VCaP (cell line): ENCODE measurements around the gene CLEC2D.
A peak's percentile ranks its signal among the peaks of the same experiment; 100 is the strongest.

Experiments
- H3K27ac ChIP-seq: fragments of 450-650 bp; 2 replicates; pipeline ENCODE4 v1.5.1; 2017
- CTCF ChIP-seq: fragments of 450-650 bp; conservative IDR thresholded peaks from 2 replicates; pipeline ENCODE4 v1.5.1; 2017; ENCODE audit warnings: mild to moderate bottlenecking, moderate library complexity

CLEC2D gene

DNA sequence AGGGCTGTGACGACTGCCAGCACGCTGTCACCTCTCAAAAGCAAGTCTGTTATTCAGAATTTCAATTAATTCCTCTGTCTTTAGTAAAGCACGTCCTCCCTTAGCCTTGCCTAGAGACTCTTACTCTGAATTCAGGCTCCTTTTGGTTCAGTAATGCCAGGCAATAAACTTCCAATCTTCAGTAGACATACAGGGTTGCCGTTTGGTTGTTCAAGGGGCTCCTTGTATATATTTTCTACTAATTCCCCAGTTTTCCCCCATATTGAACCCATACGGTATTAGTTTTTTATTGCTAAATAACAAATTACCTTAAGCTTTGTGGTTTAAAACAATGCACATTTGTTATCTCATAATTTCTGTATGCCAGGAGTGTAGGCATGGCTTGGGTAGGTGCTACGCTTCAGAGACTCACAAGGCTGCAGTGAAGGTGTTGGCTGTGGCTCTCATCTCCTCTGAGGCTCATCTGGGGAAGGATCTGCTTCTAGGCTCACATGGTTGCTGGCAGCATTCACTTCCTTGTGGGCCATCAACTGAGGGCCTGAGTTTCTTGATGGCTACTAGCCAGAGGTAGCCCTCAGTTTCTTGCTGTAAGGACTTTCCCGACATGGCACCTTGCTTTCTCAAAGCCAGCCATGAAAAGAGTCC, 70.7 kb downstream of the CLEC2D start:
- TF ChIP-seq CTCF = no peak
- peak overlapping the region; percentile 44; the same call in 1 of the 2 replicates for H3K27ac ChIP-seq

DNA sequence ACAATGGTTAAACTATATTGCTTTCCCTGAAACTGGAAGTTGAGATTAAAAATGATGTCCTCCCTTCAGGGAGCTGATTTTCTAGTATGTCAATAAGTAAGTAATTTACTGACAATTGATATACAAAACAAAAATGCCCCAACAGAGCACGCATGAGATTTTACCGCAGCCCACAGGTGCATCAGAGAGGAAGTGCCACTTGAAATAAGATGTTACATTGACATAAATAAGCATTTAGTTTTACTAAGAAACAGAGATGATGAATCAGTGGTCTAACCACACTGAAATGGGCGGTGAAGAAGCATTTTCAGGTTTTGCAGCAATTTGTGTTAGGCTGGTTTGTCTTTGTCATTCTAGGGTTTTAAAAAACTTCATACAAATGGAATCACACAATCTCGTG, 72.2 kb downstream of the CLEC2D start:
- H3K27ac ChIP-seq = no peak overlapping the region
- no peak for TF ChIP-seq CTCF

GRCh38 chr12:9742661-9743060, 73.1 kb downstream of the CLEC2D start:
- no peak for TF ChIP-seq CTCF
- no peak overlapping the region for H3K27ac ChIP-seq

GRCh38 chr12:9745199-9745598, 75.7 kb downstream of the CLEC2D start:
- no peak for TF ChIP-seq CTCF
- no peak overlapping the region for H3K27ac ChIP-seq
